GM12873 (cell line): ENCODE measurements around the gene EIF2B4.
A peak's percentile ranks its signal among the peaks of the same experiment; 100 is the strongest.

Source experiments
- CTCF ChIP-seq: IDR thresholded peaks from 2 replicates; pipeline ENCODE4 v1.5.1; 2012; ENCODE audit warnings: low read depth, mild to moderate bottlenecking, moderate library complexity, low read length, control low read depth; ENCODE audit not compliant: insufficient read depth; ENCODE audit errors: missing control alignments

Gene EIF2B4

GRCh38 chr2:27379836-27380625 lies 9.9 kb upstream of the EIF2B4 start:
- TF ChIP-seq CTCF: no peak

GRCh38 chr2:27379383-27379835 lies 9.3 kb upstream of the EIF2B4 start:
- TF ChIP-seq CTCF: no peak

- TF ChIP-seq CTCF: no peak
Observed at GRCh38 chr2:27378809-27379290, 8.7 kb upstream of the EIF2B4 start.

DNA sequence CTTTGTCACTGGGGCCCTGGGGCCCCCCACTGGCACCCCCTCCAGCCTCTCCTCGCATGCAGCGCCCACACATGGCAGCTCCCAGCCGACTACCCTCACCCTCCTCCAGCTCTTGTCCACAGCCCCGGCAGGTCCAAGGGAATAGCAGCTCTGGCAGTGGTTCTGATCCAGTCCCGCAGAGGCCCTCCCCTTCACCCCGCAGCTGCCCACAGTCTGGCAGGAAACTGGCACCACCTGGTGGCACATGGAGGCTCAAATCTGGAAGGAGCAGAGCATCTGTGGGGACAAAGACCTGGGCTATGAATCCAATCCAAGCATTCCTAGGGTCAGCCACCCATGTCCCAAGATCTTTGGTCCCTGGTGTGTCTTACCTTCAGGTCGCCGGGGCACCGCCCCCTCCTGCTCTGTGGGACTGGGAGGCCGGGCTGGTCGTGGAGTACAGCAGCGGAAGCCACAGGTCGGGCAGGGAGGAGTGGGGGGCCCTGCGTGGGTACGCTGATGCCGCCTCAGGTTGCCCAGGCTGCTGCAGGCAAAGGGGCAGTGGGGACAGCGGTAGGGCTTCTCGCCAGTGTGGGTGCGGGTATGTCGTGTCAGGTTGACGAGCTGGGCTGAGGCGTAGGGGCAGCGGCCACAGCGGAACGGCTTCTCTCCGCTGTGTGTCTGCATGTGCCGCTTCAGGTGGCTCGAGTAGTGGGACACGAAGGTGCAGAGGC lies 8.1 kb upstream of the EIF2B4 start:
- peak; percentile 21 for TF ChIP-seq CTCF

- TF ChIP-seq CTCF: no peak
Observed at GRCh38 chr2:27377618-27378095, 7.5 kb upstream of the EIF2B4 start.

GRCh38 chr2:27376866-27377617 lies 6.9 kb upstream of the EIF2B4 start:
- TF ChIP-seq CTCF: no peak

GRCh38 chr2:27376151-27376865 lies 6.2 kb upstream of the EIF2B4 start:
- TF ChIP-seq CTCF: no peak
